ENCODE results near the gene ZNF580. TPM values are rescaled to one million over a fixed set of nuclear protein-coding genes. Genes with fewer than 3 reads are reported as not detected.

The ZNF580 gene
- total RNA-seq, 1 donor from 2014 or later: 163 TPM

- Histone ChIP-seq H3K4me1 (peaks cover 0 to 5% of the 10 kb centered on the region in 2 donors), H3K36me3 (peaks cover 3 to 12% of the 10 kb centered on the region in 2 donors), H3K4me3 (no peak overlapping the region), H3K9me3 (no peaks in the 10 kb centered on the region), H3K27me3 (no peaks in the 10 kb centered on the region), H3K27ac (peak overlapping the region in 1 of 2 donors; percentile 97)
- no peak for TF ChIP-seq CTCF (IDR thresholded peaks at IDR 0.05)
- intact Hi-C loops (cut with DNase I): loop anchor here (5.0 kb wide), 1 partner anchor 161 kb away; the partner anchor contains the start of genes C19orf85 and ISOC2
- no peak for DNase-seq (ENCODE audit: low spot score in 2 of 2)
Observed at GRCh38 chr19:55623130-55623529, 17.7 kb upstream of the ZNF580 start.

DNA sequence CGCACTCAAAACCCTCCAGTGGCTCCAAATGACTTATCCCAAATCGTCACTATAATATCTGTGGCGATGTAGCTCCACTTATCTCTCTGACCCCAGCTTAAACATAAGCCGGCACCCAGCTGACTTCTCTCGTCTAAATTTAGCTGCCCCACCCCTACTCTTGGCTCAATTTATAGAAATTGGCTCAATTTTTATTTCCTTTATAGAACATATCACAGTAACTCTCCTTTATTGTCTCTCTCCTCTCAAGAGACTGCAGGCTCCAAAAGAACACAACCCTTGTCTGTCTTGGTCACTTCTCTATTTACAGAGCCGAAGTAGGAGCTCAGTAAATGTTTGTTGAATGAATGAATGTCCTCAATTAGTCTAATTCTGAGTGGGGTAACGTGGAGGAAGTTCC, 17.2 kb upstream of the ZNF580 start:
- H3K4me1 ChIP-seq: peaks cover 0 to 5% of the 10 kb centered on the region in 2 donors
- H3K9me3 ChIP-seq: no peaks in the 10 kb centered on the region
- TF ChIP-seq CTCF (IDR thresholded peaks at IDR 0.05): no peak
- no peak for DNase-seq (ENCODE audit: low spot score in 2 of 2)
- peaks cover 3 to 12% of the 10 kb centered on the region in 2 donors for H3K36me3 ChIP-seq
- intact Hi-C loops (cut with DNase I): loop anchor here (5.0 kb wide), 1 partner anchor 161 kb away; the partner anchor contains the start of genes C19orf85 and ISOC2
- no peak overlapping the region for H3K4me3 ChIP-seq
- no peaks in the 10 kb centered on the region for H3K27me3 ChIP-seq
- H3K27ac ChIP-seq: peak overlapping the region; percentile 96 to 97

DNA sequence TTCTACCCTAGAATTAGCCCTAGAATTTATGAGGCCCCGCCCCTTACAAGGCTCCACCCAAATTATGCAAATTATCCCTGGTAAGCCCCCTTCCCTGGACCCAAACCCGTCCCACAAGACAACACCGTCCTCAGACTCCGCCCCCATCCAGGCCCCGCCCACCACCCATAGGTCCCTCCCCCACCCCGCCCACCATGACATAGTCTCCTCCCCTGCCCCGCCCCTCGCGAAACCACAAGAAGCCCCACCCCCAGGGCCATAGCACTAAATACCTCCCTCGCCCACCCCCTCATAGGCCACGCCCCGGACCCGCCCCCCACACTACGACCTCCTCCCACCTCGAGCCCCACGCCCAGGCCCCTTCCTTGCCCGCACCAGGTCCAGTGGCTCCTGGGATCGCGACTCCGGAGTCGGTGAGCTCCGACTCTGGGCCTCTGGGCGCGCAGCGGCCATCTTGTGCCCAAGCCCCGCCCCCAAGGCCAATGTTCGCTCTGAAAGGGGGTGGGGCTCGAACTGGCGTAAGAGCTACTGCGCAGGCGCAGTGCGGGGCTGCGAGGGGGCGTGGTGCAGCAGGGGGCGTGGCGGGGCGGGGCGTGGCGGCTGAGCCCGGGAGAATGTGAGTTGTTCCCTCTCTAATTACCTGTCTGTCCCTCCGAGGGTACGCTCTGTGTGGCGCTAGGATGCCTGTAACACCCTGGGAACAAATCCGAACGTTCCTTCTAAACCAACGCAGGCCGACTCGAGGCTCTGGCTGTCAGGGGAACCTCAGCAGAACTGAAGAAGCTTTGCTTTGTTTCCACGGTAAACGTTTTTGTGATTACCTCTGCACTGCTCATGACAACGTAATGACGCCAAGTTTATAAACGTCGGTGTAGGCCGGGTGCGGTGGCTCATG, 16.4 kb upstream of the ZNF580 start, which contains the start of gene ZNF784:
TSS of gene ZNF784 (minus strand) at position 458 of the 895 bp plus-strand sequence. CDS start at position 453, 5 bp downstream.
- Histone ChIP-seq H3K27me3 (no peaks in the 10 kb centered on the region), H3K4me1 (peaks cover 0 to 5% of the 10 kb centered on the region in 2 donors), H3K4me3 (peak within 1 kb of the TSS; percentile 60 to 73), H3K9me3 (no peaks in the 10 kb centered on the region), H3K36me3 (peaks cover 3 to 12% of the 10 kb centered on the region in 2 donors), H3K27ac (peak within 1 kb of the TSS; percentile 96 to 97)
- peak; percentile 67 to 95 for DNase-seq (ENCODE audit: low spot score in 2 of 2)
- no peak for TF ChIP-seq CTCF (IDR thresholded peaks at IDR 0.05)
- intact Hi-C loops (cut with DNase I): loop anchor here (1.0 to 5.0 kb wide), 6 partner anchors 19 to 162 kb away; partner anchors contain the start of genes C19orf85, FIZ1, ISOC2 and U2AF2

- intact Hi-C loops (cut with DNase I): loop anchor here (2.0 kb wide), 3 partner anchors 30 to 108 kb away; partner anchors contain the start of genes U2AF2 and ZNF579
- TF ChIP-seq CTCF (IDR thresholded peaks at IDR 0.05): no peak
- no peak for DNase-seq (ENCODE audit: low spot score in 2 of 2)
- Histone ChIP-seq H3K27ac (peak overlapping the region; percentile 96 to 97), H3K4me1 (peaks cover 0 to 5% of the 10 kb centered on the region in 2 donors), H3K4me3 (peak overlapping the region; percentile 60 to 73), H3K36me3 (peaks cover 3 to 12% of the 10 kb centered on the region in 2 donors), H3K27me3 (no peaks in the 10 kb centered on the region), H3K9me3 (no peaks in the 10 kb centered on the region)
Observed at GRCh38 chr19:55625004-55625326, 15.8 kb upstream of the ZNF580 start.

DNA sequence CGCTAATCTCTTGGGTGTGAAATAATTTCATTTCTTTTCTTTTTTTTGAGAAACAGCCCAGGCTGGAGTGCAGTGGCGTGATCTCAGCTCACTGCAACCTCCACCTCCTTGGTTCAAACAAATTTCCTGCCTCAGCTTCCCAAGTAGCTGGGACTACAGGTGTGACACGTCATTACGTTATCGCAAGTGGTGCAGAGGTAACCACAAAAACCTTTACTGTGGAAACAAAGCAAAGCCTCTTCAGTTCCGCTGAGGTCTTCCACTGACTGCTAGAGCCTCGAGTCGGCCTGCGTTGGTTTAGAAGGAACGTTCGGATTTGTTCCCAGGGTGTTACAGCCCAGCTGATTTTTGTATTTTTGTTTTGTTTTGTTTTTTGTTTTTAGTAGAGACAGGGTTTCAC, 14.5 kb upstream of the ZNF580 start:
- no peak for TF ChIP-seq CTCF (IDR thresholded peaks at IDR 0.05)
- Histone ChIP-seq H3K36me3 (peaks cover under 1 to 12% of the 10 kb centered on the region in 2 donors), H3K27ac (no peak overlapping the region), H3K9me3 (no peaks in the 10 kb centered on the region), H3K4me3 (no peak overlapping the region), H3K4me1 (peaks cover 0 to 5% of the 10 kb centered on the region in 2 donors), H3K27me3 (no peaks in the 10 kb centered on the region)
- intact Hi-C loops (cut with DNase I): no loop called here
- DNase-seq (ENCODE audit: low spot score in 2 of 2): no peak

Data from ascending aorta (tissue), 2 donors.